ENCODE results near the gene NXPE3. TPM values are rescaled to one million over a fixed set of nuclear protein-coding genes. Genes with fewer than 3 reads are reported as not detected.

The NXPE3 gene
- total RNA-seq, 1 donor from 2014 or later = 3.9 TPM

- no peak for TF ChIP-seq CTCF (IDR thresholded peaks at IDR 0.05; ENCODE audit: insufficient read depth, low read length, severe bottlenecking)
- Histone ChIP-seq H3K36me3 (ENCODE audit: control insufficient read depth, insufficient read depth, low read length) (no peaks in the 10 kb centered on the region), H3K27me3 (ENCODE audit: control insufficient read depth, insufficient read depth, low read length) (no peaks in the 10 kb centered on the region), H3K4me3 (ENCODE audit: low read depth, low read length) (no peak overlapping the region)
- FAIRE-seq = no peak
- no peak for DNase-seq (ENCODE audit: low read depth)
Measured at GRCh38 chr3:101833446-101833974, 54.5 kb downstream of the NXPE3 start.

GRCh38 chr3:101835676-101836075 is 56.7 kb downstream of the NXPE3 start:
- no peak for TF ChIP-seq CTCF (IDR thresholded peaks at IDR 0.05; ENCODE audit: insufficient read depth, low read length, severe bottlenecking)
- FAIRE-seq (no peak), DNase-seq (ENCODE audit: low read depth) (no peak)
- Histone ChIP-seq H3K27me3 (ENCODE audit: control insufficient read depth, insufficient read depth, low read length) (no peaks in the 10 kb centered on the region), H3K36me3 (ENCODE audit: control insufficient read depth, insufficient read depth, low read length) (no peaks in the 10 kb centered on the region), H3K4me3 (ENCODE audit: low read depth, low read length) (no peak overlapping the region)

- FAIRE-seq (no peak), DNase-seq (ENCODE audit: low read depth) (no peak)
- Histone ChIP-seq H3K4me3 (ENCODE audit: low read depth, low read length) (no peak overlapping the region), H3K36me3 (ENCODE audit: control insufficient read depth, insufficient read depth, low read length) (no peaks in the 10 kb centered on the region), H3K27me3 (ENCODE audit: control insufficient read depth, insufficient read depth, low read length) (no peaks in the 10 kb centered on the region)
- no peak for TF ChIP-seq CTCF (IDR thresholded peaks at IDR 0.05; ENCODE audit: insufficient read depth, low read length, severe bottlenecking)
Measured at GRCh38 chr3:101836160-101836559, 57.1 kb downstream of the NXPE3 start.

- no peaks in the 10 kb centered on the region for H3K36me3 ChIP-seq (ENCODE audit: control insufficient read depth, insufficient read depth, low read length)
- TF ChIP-seq CTCF (IDR thresholded peaks at IDR 0.05; ENCODE audit: insufficient read depth, low read length, severe bottlenecking) = no peak
- H3K27me3 ChIP-seq (ENCODE audit: control insufficient read depth, insufficient read depth, low read length) = no peaks in the 10 kb centered on the region
- FAIRE-seq (no peak), DNase-seq (ENCODE audit: low read depth) (peak; percentile 75)
- no peak overlapping the region for H3K4me3 ChIP-seq (ENCODE audit: low read depth, low read length)
Measured at GRCh38 chr3:101836652-101837598, 57.9 kb downstream of the NXPE3 start.

- no peak for DNase-seq (ENCODE audit: low read depth)
- no peaks in the 10 kb centered on the region for H3K27me3 ChIP-seq (ENCODE audit: control insufficient read depth, insufficient read depth, low read length)
- H3K36me3 ChIP-seq (ENCODE audit: control insufficient read depth, insufficient read depth, low read length) = no peaks in the 10 kb centered on the region
- no peak overlapping the region for H3K4me3 ChIP-seq (ENCODE audit: low read depth, low read length)
- FAIRE-seq = no peak
- TF ChIP-seq CTCF (IDR thresholded peaks at IDR 0.05; ENCODE audit: insufficient read depth, low read length, severe bottlenecking) = no peak
Measured at GRCh38 chr3:101838691-101839090, 59.7 kb downstream of the NXPE3 start.

Data from bronchial epithelial cell (primary cell).